H1 (cell line): ENCODE results near the gene RRM2. TPM values are rescaled to one million over a fixed set of nuclear protein-coding genes. Genes with fewer than 3 reads are reported as not detected.

Experiments
- ASH2L ChIP-seq: fragments of 200-600, 300-600 bp; sonication (generic); IDR thresholded peaks from one replicate; pipeline ENCODE4 v1.7.1; 2017; ENCODE audit warnings: low read length
- GTF2F1 ChIP-seq: IDR thresholded peaks from 2 replicates; pipeline ENCODE4 v1.6.1; 2012; ENCODE audit warnings: low read depth, low read length, improper control_type of control experiment, borderline replicate concordance
- SP2 ChIP-seq: IDR thresholded peaks from 2 replicates; pipeline ENCODE4 v1.6.1; 2012; ENCODE audit warnings: mild to moderate bottlenecking, low read length, inconsistent platforms
- polyA plus RNA-seq, 7 experiments: library from polyadenylated mRNA; depleted of rRNA in 3 of 7; stranded (reverse) in 5 of 7; unstranded in 2 of 7; fragments of >200 nt in 5 of 7; fragments of 200-250 nt in 2 of 7; gene quantifications; 1 replicate in 5 of 7; 2 replicates in 1 of 7; 4 replicates in 1 of 7; pipeline versions ENCODE4 v1.2.1 to v1.2.3, GENCODE V29; 2011 to 2013; ENCODE audit warnings: missing spikeins in 2 of 7, mixed read lengths in 2 of 7
- total RNA-seq: library from RNA; stranded (reverse); fragmentation: NEBNext Ultra II Directional; extraction: Animal tissue kit (Norgen Biotek cat#: 25700); gene quantifications from 2 replicates; pipeline ENCODE4 v1.2.1, GENCODE V29; 2021

RRM2 gene
- total and polyA plus RNA-seq, 2 of the 8 experiments (the other 6 are each of a cell fraction or from before 2014, with no cell fraction given) = 37.7 to 215 TPM

GRCh38 chr2:10169581-10169980 lies 47.0 kb downstream of the RRM2 start (continued):
- TF ChIP-seq SP2 (no peak), GTF2F1 (no peak), ASH2L (no peak)
